Hindlimb muscle (tissue), 1 donor: ENCODE measurements around the gene ARRB1. TPM values are rescaled to one million over a fixed set of nuclear protein-coding genes. Genes with fewer than 3 reads are reported as not detected.
A peak's percentile ranks its signal among the peaks of the same experiment; 100 is the strongest.

Source experiments
- DNase-seq: peaks from one replicate; pipeline ENCODE4 v3.0.0-alpha.2; 2013
- polyA plus RNA-seq: library from polyadenylated mRNA; unstranded; fragments of 120-200 nt; gene quantifications from one replicate; pipeline ENCODE4 v1.2.1, GENCODE V29; 2013; ENCODE audit not compliant: insufficient read length

Gene ARRB1
- polyA plus RNA-seq, 1 donor: 20.6 TPM

- no peak for DNase-seq
Measured at GRCh38 chr11:75219869-75220268, 131.6 kb downstream of the ARRB1 start.

GRCh38 chr11:75214843-75215242, 136.6 kb downstream of the ARRB1 start:
- DNase-seq: no peak

GRCh38 chr11:75214411-75214821, 137.0 kb downstream of the ARRB1 start:
- DNase-seq: peak; percentile 79

Other genes starting within 250 kb of the ARRB1 start
- 17.5 TPM for gene SLCO2B1, start 200.6 kb downstream of the ARRB1 start, polyA plus RNA-seq
- gene TPBGL, start 110.9 kb downstream of the ARRB1 start, polyA plus RNA-seq: 0.30 TPM
- gene RPS3, start 47.9 kb upstream of the ARRB1 start, polyA plus RNA-seq: 3,361 TPM
- gene KLHL35, start 81.5 kb upstream of the ARRB1 start, polyA plus RNA-seq: 6.6 TPM
- 28.3 TPM for gene GDPD5, start 174.3 kb upstream of the ARRB1 start, polyA plus RNA-seq
- gene SERPINH1, start 210.6 kb upstream of the ARRB1 start, polyA plus RNA-seq: 340 TPM